ENCODE measurements around the gene MED29. TPM values are rescaled to one million over a fixed set of nuclear protein-coding genes. Genes with fewer than 3 reads are reported as not detected.

MED29 gene
- total and polyA plus RNA-seq, 2 of the 13 experiments (the other 11 are each of a cell fraction or from before 2014, with no cell fraction given) = 14.0 to 19.7 TPM

DNA sequence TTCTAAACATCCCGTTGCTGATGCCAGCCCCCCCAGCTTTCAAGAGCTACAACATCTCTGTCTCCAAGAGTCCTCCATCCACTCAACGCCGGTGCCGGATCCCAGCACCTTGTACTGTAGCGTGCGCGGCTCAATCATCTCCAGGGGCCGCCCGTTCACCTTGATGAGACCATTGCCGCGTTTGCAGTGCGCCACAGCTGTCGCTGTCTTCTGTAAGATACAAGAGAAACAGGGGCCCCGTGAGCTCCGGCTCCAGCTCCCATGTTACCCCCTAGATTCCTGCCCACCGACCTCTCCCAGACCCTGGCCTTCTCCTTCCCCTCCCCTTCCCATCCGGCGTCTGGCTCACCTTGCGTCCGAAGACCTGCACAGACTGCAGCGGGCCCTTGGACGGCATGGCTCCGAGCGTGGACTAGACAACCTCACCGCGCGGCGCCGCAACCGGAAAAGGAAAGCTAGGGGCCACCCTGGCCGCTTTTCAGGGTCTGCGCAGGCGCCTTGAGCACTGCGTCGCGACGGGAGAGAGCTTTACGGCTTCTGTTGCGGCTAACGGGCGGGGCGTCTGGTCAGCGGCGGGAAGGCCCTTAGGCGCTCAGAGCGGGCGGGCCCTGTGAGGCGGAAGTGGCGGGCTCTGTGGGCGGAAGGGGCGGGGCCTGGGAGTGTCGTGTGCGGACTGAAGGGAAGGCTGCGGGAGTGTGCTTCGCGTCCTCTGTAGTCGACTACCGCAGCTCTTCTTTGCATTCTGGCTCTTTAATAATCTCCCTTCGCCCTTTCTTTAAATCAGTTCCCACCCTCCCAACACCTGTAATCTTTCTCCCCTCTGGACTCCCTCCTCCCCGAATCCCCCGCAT lies 44.5 kb downstream of the MED29 start, which contains the start of gene RPS16 (continued):
- 0 out of 2 replicates have a peak, but pooled peaks have one; percentile 32 for TF ChIP-seq ZFP41 (CRISPR knock-in tag; IDR thresholded peaks at IDR 0.05; ENCODE audit: borderline replicate concordance)
- no peak for TF ChIP-seq CENPX (CRISPR knock-in tag; IDR thresholded peaks at IDR 0.05)
- TF ChIP-seq, protein P1, sequence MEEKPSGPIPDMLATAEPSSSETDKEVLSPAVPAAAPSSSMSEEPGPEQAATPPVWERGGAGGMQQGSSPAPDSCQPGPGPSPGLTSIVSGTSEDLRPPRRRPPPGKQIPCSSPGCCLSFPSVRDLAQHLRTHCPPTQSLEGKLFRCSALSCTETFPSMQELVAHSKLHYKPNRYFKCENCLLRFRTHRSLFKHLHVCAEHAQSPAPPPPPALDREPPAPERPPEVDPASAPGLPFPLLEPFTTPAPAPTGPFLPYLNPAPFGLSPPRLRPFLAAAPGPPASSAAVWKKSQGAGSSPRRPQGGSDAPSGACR (CRISPR knock-in tag; IDR thresholded peaks at IDR 0.05) = peak; percentile 52; the same call in 1 of the 2 replicates
- TF ChIP-seq ZBTB42 (CRISPR knock-in tag; IDR thresholded peaks at IDR 0.05) = no peak
- peak; percentile 86; the same call in 1 of the 2 replicates for TF ChIP-seq FIP1L1 (IDR thresholded peaks at IDR 0.05; ENCODE audit: borderline replicate concordance, insufficient read depth, low read depth, low read length)
- TF ChIP-seq, protein P2, sequence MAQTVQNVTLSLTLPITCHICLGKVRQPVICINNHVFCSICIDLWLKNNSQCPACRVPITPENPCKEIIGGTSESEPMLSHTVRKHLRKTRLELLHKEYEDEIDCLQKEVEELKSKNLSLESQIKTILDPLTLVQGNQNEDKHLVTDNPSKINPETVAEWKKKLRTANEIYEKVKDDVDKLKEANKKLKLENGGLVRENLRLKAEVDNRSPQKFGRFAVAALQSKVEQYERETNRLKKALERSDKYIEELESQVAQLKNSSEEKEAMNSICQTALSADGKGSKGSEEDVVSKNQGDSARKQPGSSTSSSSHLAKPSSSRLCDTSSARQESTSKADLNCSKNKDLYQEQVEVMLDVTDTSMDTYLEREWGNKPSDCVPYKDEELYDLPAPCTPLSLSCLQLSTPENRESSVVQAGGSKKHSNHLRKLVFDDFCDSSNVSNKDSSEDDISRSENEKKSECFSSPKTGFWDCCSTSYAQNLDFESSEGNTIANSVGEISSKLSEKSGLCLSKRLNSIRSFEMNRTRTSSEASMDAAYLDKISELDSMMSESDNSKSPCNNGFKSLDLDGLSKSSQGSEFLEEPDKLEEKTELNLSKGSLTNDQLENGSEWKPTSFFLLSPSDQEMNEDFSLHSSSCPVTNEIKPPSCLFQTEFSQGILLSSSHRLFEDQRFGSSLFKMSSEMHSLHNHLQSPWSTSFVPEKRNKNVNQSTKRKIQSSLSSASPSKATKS (CRISPR knock-in tag; IDR thresholded peaks at IDR 0.05) = 0 out of 2 replicates have a peak, but pooled peaks have one; percentile 48
- no peak for TF ChIP-seq IKZF4 (CRISPR knock-in tag; IDR thresholded peaks at IDR 0.05; ENCODE audit: borderline replicate concordance, low read depth, not compliant biosample characterization)
- TF ChIP-seq, protein P3, sequence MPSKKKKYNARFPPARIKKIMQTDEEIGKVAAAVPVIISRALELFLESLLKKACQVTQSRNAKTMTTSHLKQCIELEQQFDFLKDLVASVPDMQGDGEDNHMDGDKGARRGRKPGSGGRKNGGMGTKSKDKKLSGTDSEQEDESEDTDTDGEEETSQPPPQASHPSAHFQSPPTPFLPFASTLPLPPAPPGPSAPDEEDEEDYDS (CRISPR knock-in tag; IDR thresholded peaks at IDR 0.05) = peak; percentile 93
- peak; percentile 61; the same call in 1 of the 2 replicates for TF ChIP-seq MIER3 (CRISPR knock-in tag; IDR thresholded peaks at IDR 0.05; ENCODE audit: borderline replicate concordance)
- no peak for TF ChIP-seq ADNP (CRISPR knock-in tag; IDR thresholded peaks at IDR 0.05)
- no peak for TF ChIP-seq ZNF496 (CRISPR knock-in tag; IDR thresholded peaks at IDR 0.05; ENCODE audit: insufficient replicate concordance)
- TF ChIP-seq ZFP1 (CRISPR knock-in tag; IDR thresholded peaks at IDR 0.05) = 0 out of 2 replicates have a peak, but pooled peaks have one; percentile 21
- TF ChIP-seq CREB1 (IDR thresholded peaks at IDR 0.05) = peak; percentile 70
- peak; percentile 69 for TF ChIP-seq CREB1 (CRISPR knock-in tag; IDR thresholded peaks at IDR 0.05)
- TF ChIP-seq, protein P4, sequence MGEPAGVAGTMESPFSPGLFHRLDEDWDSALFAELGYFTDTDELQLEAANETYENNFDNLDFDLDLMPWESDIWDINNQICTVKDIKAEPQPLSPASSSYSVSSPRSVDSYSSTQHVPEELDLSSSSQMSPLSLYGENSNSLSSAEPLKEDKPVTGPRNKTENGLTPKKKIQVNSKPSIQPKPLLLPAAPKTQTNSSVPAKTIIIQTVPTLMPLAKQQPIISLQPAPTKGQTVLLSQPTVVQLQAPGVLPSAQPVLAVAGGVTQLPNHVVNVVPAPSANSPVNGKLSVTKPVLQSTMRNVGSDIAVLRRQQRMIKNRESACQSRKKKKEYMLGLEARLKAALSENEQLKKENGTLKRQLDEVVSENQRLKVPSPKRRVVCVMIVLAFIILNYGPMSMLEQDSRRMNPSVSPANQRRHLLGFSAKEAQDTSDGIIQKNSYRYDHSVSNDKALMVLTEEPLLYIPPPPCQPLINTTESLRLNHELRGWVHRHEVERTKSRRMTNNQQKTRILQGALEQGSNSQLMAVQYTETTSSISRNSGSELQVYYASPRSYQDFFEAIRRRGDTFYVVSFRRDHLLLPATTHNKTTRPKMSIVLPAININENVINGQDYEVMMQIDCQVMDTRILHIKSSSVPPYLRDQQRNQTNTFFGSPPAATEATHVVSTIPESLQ (CRISPR knock-in tag; conservative IDR thresholded peaks at IDR 0.05) = no peak
- peak; percentile 71; the same call in 1 of the 2 replicates for TF ChIP-seq ZNF547 (CRISPR knock-in tag; IDR thresholded peaks at IDR 0.05)
- TF ChIP-seq, protein P5, sequence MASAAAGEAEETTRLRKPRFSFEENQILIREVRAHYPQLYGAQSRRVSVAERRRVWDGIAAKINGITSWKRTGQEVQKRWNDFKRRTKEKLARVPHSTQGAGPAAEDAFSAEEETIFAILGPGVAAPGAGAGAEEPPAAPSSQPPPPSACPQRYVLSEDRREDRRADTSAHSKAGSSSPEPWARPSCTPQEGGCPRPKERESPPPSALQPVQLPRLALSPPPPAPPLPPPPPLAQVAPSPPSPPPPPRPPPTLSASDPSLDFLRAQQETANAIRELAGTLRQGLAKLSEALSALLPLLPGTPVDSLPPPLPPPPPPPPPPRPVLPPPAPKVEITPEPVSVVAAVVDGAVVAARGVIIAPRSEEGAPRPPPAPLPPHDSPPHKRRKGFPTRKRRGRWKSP (CRISPR knock-in tag; IDR thresholded peaks at IDR 0.05) = peak; percentile 68; the same call in 1 of the 2 replicates
- TF ChIP-seq, protein P6, sequence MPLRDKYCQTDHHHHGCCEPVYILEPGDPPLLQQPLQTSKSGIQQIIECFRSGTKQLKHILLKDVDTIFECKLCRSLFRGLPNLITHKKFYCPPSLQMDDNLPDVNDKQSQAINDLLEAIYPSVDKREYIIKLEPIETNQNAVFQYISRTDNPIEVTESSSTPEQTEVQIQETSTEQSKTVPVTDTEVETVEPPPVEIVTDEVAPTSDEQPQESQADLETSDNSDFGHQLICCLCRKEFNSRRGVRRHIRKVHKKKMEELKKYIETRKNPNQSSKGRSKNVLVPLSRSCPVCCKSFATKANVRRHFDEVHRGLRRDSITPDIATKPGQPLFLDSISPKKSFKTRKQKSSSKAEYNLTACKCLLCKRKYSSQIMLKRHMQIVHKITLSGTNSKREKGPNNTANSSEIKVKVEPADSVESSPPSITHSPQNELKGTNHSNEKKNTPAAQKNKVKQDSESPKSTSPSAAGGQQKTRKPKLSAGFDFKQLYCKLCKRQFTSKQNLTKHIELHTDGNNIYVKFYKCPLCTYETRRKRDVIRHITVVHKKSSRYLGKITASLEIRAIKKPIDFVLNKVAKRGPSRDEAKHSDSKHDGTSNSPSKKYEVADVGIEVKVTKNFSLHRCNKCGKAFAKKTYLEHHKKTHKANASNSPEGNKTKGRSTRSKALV (CRISPR knock-in tag; IDR thresholded peaks at IDR 0.05) = no peak
- TF ChIP-seq RBFOX2 (IDR thresholded peaks at IDR 0.05; ENCODE audit: low read depth, low read length) = peak; percentile 100
- peak; percentile 67; the same call in 1 of the 2 replicates for TF ChIP-seq ZIK1 (CRISPR knock-in tag; IDR thresholded peaks at IDR 0.05; ENCODE audit: borderline replicate concordance, low read depth)

All from HepG2 (cell line).